GM23338 (cell line): Measurements from ENCODE around the gene SLC28A2. TPM values are rescaled to one million over a fixed set of nuclear protein-coding genes. Genes with fewer than 3 reads are reported as not detected.
A peak's percentile ranks its signal among the peaks of the same experiment; 100 is the strongest.

Source experiments
- ATAC-seq: fragments of 200-7000 bp; cut with Tn5 transposase; 3 replicates; pipeline ENCODE4 v1.9.1; 2020
- DNase-seq: peaks from one replicate; pipeline ENCODE4 v3.0.0-alpha.2; 2015; ENCODE audit warnings: low spot score
- H2AFZ ChIP-seq: fragments of 200-600 bp; sonication (generic); 2 replicates; pipeline ENCODE4 v1.8.0; 2016; ENCODE audit warnings: antibody characterized with exemption, mild to moderate bottlenecking, moderate library complexity
- H3F3A ChIP-seq: fragments of 200-600 bp; sonication (generic); replicated peaks from 2 replicates; pipeline ENCODE4 v1.8.0; 2017; ENCODE audit warnings: antibody characterized with exemption, mixed run types, low read depth
- H3K27ac ChIP-seq: fragments of 200-600 bp; sonication (generic); 2 replicates; pipeline ENCODE4 v1.6.1; 2016; ENCODE audit warnings: low read depth
- H3K27me3 ChIP-seq: fragments of 200-600 bp; sonication (generic); 2 replicates; pipeline ENCODE4 v1.8.0; 2016; ENCODE audit warnings: mild to moderate bottlenecking, mixed run types, moderate library complexity; ENCODE audit not compliant: insufficient read depth
- H3K36me3 ChIP-seq: fragments of 200-600 bp; sonication (generic); 2 replicates; pipeline ENCODE4 v1.8.0; 2016; ENCODE audit warnings: mild to moderate bottlenecking; ENCODE audit not compliant: insufficient read depth
- H3K4me1 ChIP-seq: fragments of 200-600 bp; sonication (generic); 2 replicates; pipeline ENCODE4 v1.8.0; 2016; ENCODE audit warnings: mild to moderate bottlenecking, moderate library complexity; ENCODE audit not compliant: insufficient read depth
- H3K4me2 ChIP-seq: fragments of 200-600 bp; sonication (generic); 2 replicates; pipeline ENCODE4 v1.7.1; 2017; ENCODE audit warnings: mixed run types
- H3K4me3 ChIP-seq: fragments of 200-600 bp; sonication (generic); 2 replicates; pipeline ENCODE4 v1.6.1; 2016; ENCODE audit warnings: mixed run types
- H3K79me2 ChIP-seq: fragments of 200-600 bp; sonication (generic); replicated peaks from 2 replicates; pipeline ENCODE4 v1.8.0; 2017; ENCODE audit warnings: mild to moderate bottlenecking; ENCODE audit not compliant: insufficient read depth
- H3K9me2 ChIP-seq: fragments of 200-600 bp; sonication (generic); 2 replicates; pipeline ENCODE4 v1.8.0; 2017; ENCODE audit not compliant: insufficient read depth
- H4K20me1 ChIP-seq: fragments of 200-600 bp; sonication (generic); replicated peaks from 2 replicates; pipeline ENCODE4 v1.8.0; 2017; ENCODE audit warnings: mild to moderate bottlenecking; ENCODE audit not compliant: insufficient read depth
- H3K27ac Mint-ChIP-seq: 2 replicates; pipeline ENCODE4 v1.8.0; 2020; ENCODE audit warnings: inconsistent platforms, mild to moderate bottlenecking, moderate library complexity, mixed read lengths
- H3K27me3 Mint-ChIP-seq: 3 replicates; pipeline ENCODE4 v1.8.0; 2022; ENCODE audit warnings: low read depth, mild to moderate bottlenecking, moderate library complexity, mixed read lengths, inconsistent platforms; ENCODE audit not compliant: insufficient read depth, poor library complexity
- H3K36me3 Mint-ChIP-seq: 3 replicates; pipeline ENCODE4 v1.8.0; 2021; ENCODE audit warnings: low read depth, mild to moderate bottlenecking, inconsistent platforms, moderate library complexity, mixed read lengths
- H3K4me1 Mint-ChIP-seq: 3 replicates; pipeline ENCODE4 v1.8.0; 2020; ENCODE audit warnings: mild to moderate bottlenecking, inconsistent platforms, mixed read lengths
- H3K4me3 Mint-ChIP-seq: 3 replicates; pipeline ENCODE4 v1.8.0; 2021; ENCODE audit warnings: moderate library complexity, mild to moderate bottlenecking, inconsistent platforms, mixed read lengths
- H3K9me3 Mint-ChIP-seq: 3 replicates; pipeline ENCODE4 v1.8.0; 2020; ENCODE audit warnings: moderate library complexity, mild to moderate bottlenecking, inconsistent platforms, mixed read lengths
- CREB1 ChIP-seq: fragments of 250-450 bp; sonication (Bioruptor Pico); IDR thresholded peaks from 2 replicates; pipeline ENCODE4 v1.5.0; 2020; ENCODE audit warnings: low read depth, mild to moderate bottlenecking, moderate library complexity
- EZH2 ChIP-seq: fragments of 200-600 bp; sonication (generic); IDR thresholded peaks from one replicate; pipeline ENCODE4 v1.8.0; 2017; ENCODE audit warnings: antibody characterized with exemption, mild to moderate bottlenecking, low read depth; ENCODE audit not compliant: unreplicated experiment
- EZH2phosphoT487 ChIP-seq: fragments of 200-600 bp; sonication (generic); IDR thresholded peaks from one replicate; pipeline ENCODE4 v1.8.1; 2018; ENCODE audit warnings: antibody characterized with exemption; ENCODE audit not compliant: unreplicated experiment
- JUNB ChIP-seq: IDR thresholded peaks from one replicate; pipeline ENCODE4 v1.6.1; 2016; ENCODE audit warnings: antibody characterized with exemption; ENCODE audit not compliant: unreplicated experiment
- NANOG ChIP-seq: IDR thresholded peaks from 2 replicates; pipeline ENCODE4 v1.6.1; 2016; ENCODE audit warnings: antibody characterized with exemption, borderline replicate concordance
- POLR2AphosphoS5 ChIP-seq: IDR thresholded peaks from 2 replicates; pipeline ENCODE4 v1.6.1; 2016; ENCODE audit warnings: antibody characterized with exemption, low read depth
- STAT1 ChIP-seq: IDR thresholded peaks from one replicate; pipeline ENCODE4 v1.6.1; 2016; ENCODE audit warnings: antibody characterized with exemption; ENCODE audit not compliant: unreplicated experiment
- ZNF114 ChIP-seq: fragments of 250-450 bp; sonication (Bioruptor Pico); IDR thresholded peaks from 2 replicates; pipeline ENCODE4 v1.5.0; 2020; ENCODE audit warnings: mild to moderate bottlenecking, moderate library complexity
- ZNF331 ChIP-seq: fragments of 250-450 bp; sonication (Bioruptor Pico); IDR thresholded peaks from 2 replicates; pipeline ENCODE4 v1.5.0; 2020; ENCODE audit warnings: low read depth, mild to moderate bottlenecking, moderate library complexity
- polyA plus RNA-seq: library from polyadenylated mRNA; unstranded; fragments of >200 nt; fragmentation: Nextera tagmentation; extraction: Ambion mirVana; gene quantifications from 2 replicates; pipeline ENCODE4 v1.2.1, GENCODE V29; 2016
- total RNA-seq: library from RNA; depleted of rRNA; stranded (reverse); fragments of >200 nt; shearing (Covaris generic); gene quantifications from 2 replicates; pipeline ENCODE4 v1.2.3, GENCODE V29; 2014
- TF ChIP-seq, protein P1 (sequence below): fragments of 250-450 bp; sonication (Bioruptor Pico); IDR thresholded peaks from 2 replicates; pipeline ENCODE4 v1.5.0; 2020; ENCODE audit warnings: mild to moderate bottlenecking, moderate library complexity
- TF ChIP-seq, protein P2 (sequence below): IDR thresholded peaks from one replicate; pipeline ENCODE4 v1.6.1; 2018; ENCODE audit warnings: antibody characterized with exemption; ENCODE audit not compliant: unreplicated experiment
- TF ChIP-seq, protein P3 (sequence below): IDR thresholded peaks from 2 replicates; pipeline ENCODE4 v1.6.1; 2016; ENCODE audit warnings: antibody characterized with exemption
- TF ChIP-seq, protein P4 (sequence below), 2 experiments: fragments of 200-600 bp in 1 of 2; sonication (generic) in 1 of 2; conservative IDR thresholded peaks; 2 replicates each; pipeline versions ENCODE4 v1.5.1 to v1.6.1; 2016 to 2017; ENCODE audit warnings: antibody characterized with exemption in 2 of 2, low read depth in 2 of 2, mild to moderate bottlenecking in 2 of 2, moderate library complexity in 1 of 2

Gene SLC28A2
- total and polyA plus RNA-seq, 2 experiments from 2014 or later, result 0.18 TPM; not detected in 1

DNA sequence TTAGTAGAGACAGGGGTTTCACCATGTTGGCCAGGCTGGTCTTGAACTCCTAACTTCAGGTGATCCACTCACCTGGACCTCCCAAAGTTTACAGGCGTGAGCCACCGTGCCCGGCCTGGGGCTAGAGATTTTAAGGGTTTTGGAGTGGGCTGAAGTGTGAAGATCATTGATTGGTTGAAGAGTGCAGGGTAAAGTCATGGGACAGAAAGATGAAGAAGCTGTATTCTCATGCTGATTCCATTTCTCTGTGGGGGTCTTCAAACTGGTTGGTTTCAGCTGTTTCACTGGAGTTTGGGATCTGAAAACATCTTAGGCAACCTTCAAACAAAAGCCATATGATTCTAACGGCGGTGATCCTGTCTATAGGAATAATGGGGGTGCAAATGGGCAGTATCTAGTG is 74.2 kb downstream of the SLC28A2 start:
- Histone ChIP-seq H2AFZ (0 out of 2 replicates have a peak overlapping the region, but pooled peaks have one; percentile 34), H3F3A (no peaks in the 10 kb centered on the region), H3K79me2 (no peaks in the 10 kb centered on the region), H3K4me3 (no peak overlapping the region), H3K27ac (no peak overlapping the region), H4K20me1 (no peaks in the 10 kb centered on the region), H3K36me3 (no peaks in the 10 kb centered on the region), H3K4me2 (0 out of 2 replicates have a peak overlapping the region, but pooled peaks have one; percentile 50), H3K4me1 (peaks cover 16% of the 10 kb centered on the region), H3K27me3 (no peaks in the 10 kb centered on the region), H3K9me2 (0 out of 2 replicates have a peak, but pooled peaks cover 5% of the 10 kb centered on the region)
- no peaks in the 10 kb centered on the region for H3K36me3 Mint-ChIP-seq
- no peak overlapping the region for H3K27ac Mint-ChIP-seq
- H3K27me3 Mint-ChIP-seq, result peaks cover 5% of the 10 kb centered on the region
- H3K9me3 Mint-ChIP-seq, result no peaks in the 10 kb centered on the region
- peaks cover 25% of the 10 kb centered on the region for H3K4me1 Mint-ChIP-seq
- H3K4me3 Mint-ChIP-seq, result no peak overlapping the region
- ATAC-seq, result peak; percentile 52
- DNase-seq, result peak; percentile 30
- TF ChIP-seq, protein P1, sequence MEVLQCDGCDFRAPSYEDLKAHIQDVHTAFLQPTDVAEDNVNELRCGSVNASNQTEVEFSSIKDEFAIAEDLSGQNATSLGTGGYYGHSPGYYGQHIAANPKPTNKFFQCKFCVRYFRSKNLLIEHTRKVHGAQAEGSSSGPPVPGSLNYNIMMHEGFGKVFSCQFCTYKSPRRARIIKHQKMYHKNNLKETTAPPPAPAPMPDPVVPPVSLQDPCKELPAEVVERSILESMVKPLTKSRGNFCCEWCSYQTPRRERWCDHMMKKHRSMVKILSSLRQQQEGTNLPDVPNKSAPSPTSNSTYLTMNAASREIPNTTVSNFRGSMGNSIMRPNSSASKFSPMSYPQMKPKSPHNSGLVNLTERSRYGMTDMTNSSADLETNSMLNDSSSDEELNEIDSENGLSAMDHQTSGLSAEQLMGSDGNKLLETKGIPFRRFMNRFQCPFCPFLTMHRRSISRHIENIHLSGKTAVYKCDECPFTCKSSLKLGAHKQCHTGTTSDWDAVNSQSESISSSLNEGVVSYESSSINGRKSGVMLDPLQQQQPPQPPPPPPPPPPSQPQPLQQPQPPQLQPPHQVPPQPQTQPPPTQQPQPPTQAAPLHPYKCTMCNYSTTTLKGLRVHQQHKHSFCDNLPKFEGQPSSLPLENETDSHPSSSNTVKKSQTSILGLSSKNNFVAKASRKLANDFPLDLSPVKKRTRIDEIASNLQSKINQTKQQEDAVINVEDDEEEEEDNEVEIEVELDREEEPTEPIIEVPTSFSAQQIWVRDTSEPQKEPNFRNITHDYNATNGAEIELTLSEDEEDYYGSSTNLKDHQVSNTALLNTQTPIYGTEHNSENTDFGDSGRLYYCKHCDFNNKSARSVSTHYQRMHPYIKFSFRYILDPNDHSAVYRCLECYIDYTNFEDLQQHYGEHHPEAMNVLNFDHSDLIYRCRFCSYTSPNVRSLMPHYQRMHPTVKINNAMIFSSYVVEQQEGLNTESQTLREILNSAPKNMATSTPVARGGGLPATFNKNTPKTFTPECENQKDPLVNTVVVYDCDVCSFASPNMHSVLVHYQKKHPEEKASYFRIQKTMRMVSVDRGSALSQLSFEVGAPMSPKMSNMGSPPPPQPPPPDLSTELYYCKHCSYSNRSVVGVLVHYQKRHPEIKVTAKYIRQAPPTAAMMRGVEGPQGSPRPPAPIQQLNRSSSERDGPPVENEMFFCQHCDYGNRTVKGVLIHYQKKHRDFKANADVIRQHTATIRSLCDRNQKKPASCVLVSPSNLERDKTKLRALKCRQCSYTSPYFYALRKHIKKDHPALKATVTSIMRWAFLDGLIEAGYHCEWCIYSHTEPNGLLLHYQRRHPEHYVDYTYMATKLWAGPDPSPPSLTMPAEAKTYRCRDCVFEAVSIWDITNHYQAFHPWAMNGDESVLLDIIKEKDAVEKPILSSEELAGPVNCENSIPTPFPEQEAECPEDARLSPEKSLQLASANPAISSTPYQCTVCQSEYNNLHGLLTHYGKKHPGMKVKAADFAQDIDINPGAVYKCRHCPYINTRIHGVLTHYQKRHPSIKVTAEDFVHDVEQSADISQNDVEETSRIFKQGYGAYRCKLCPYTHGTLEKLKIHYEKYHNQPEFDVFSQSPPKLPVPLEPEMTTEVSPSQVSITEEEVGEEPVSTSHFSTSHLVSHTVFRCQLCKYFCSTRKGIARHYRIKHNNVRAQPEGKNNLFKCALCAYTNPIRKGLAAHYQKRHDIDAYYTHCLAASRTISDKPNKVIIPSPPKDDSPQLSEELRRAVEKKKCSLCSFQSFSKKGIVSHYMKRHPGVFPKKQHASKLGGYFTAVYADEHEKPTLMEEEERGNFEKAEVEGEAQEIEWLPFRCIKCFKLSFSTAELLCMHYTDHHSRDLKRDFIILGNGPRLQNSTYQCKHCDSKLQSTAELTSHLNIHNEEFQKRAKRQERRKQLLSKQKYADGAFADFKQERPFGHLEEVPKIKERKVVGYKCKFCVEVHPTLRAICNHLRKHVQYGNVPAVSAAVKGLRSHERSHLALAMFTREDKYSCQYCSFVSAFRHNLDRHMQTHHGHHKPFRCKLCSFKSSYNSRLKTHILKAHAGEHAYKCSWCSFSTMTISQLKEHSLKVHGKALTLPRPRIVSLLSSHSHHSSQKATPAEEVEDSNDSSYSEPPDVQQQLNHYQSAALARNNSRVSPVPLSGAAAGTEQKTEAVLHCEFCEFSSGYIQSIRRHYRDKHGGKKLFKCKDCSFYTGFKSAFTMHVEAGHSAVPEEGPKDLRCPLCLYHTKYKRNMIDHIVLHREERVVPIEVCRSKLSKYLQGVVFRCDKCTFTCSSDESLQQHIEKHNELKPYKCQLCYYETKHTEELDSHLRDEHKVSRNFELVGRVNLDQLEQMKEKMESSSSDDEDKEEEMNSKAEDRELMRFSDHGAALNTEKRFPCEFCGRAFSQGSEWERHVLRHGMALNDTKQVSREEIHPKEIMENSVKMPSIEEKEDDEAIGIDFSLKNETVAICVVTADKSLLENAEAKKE (CRISPR knock-in tag), result no peak
- TF ChIP-seq POLR2AphosphoS5 (no peak), CREB1 (CRISPR knock-in tag) (no peak), ZNF331 (CRISPR knock-in tag) (no peak), ZNF114 (CRISPR knock-in tag) (no peak), STAT1 (no peak), NANOG (no peak), EZH2 (no peak), EZH2phosphoT487 (no peak), JUNB (no peak)
- TF ChIP-seq, protein P2, sequence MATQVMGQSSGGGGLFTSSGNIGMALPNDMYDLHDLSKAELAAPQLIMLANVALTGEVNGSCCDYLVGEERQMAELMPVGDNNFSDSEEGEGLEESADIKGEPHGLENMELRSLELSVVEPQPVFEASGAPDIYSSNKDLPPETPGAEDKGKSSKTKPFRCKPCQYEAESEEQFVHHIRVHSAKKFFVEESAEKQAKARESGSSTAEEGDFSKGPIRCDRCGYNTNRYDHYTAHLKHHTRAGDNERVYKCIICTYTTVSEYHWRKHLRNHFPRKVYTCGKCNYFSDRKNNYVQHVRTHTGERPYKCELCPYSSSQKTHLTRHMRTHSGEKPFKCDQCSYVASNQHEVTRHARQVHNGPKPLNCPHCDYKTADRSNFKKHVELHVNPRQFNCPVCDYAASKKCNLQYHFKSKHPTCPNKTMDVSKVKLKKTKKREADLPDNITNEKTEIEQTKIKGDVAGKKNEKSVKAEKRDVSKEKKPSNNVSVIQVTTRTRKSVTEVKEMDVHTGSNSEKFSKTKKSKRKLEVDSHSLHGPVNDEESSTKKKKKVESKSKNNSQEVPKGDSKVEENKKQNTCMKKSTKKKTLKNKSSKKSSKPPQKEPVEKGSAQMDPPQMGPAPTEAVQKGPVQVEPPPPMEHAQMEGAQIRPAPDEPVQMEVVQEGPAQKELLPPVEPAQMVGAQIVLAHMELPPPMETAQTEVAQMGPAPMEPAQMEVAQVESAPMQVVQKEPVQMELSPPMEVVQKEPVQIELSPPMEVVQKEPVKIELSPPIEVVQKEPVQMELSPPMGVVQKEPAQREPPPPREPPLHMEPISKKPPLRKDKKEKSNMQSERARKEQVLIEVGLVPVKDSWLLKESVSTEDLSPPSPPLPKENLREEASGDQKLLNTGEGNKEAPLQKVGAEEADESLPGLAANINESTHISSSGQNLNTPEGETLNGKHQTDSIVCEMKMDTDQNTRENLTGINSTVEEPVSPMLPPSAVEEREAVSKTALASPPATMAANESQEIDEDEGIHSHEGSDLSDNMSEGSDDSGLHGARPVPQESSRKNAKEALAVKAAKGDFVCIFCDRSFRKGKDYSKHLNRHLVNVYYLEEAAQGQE, result no peak
- TF ChIP-seq, protein P3, sequence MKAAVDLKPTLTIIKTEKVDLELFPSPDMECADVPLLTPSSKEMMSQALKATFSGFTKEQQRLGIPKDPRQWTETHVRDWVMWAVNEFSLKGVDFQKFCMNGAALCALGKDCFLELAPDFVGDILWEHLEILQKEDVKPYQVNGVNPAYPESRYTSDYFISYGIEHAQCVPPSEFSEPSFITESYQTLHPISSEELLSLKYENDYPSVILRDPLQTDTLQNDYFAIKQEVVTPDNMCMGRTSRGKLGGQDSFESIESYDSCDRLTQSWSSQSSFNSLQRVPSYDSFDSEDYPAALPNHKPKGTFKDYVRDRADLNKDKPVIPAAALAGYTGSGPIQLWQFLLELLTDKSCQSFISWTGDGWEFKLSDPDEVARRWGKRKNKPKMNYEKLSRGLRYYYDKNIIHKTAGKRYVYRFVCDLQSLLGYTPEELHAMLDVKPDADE, result no peak
- TF ChIP-seq, protein P4, sequence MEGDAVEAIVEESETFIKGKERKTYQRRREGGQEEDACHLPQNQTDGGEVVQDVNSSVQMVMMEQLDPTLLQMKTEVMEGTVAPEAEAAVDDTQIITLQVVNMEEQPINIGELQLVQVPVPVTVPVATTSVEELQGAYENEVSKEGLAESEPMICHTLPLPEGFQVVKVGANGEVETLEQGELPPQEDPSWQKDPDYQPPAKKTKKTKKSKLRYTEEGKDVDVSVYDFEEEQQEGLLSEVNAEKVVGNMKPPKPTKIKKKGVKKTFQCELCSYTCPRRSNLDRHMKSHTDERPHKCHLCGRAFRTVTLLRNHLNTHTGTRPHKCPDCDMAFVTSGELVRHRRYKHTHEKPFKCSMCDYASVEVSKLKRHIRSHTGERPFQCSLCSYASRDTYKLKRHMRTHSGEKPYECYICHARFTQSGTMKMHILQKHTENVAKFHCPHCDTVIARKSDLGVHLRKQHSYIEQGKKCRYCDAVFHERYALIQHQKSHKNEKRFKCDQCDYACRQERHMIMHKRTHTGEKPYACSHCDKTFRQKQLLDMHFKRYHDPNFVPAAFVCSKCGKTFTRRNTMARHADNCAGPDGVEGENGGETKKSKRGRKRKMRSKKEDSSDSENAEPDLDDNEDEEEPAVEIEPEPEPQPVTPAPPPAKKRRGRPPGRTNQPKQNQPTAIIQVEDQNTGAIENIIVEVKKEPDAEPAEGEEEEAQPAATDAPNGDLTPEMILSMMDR (conservative IDR thresholded peaks at IDR 0.05; ENCODE audit: low read depth in 2 of 2), result no peak
